Panc1 (cell line): ENCODE results near the gene FMO2. TPM values are rescaled to one million over a fixed set of nuclear protein-coding genes. Genes with fewer than 3 reads are reported as not detected.

Experiments used
- ATAC-seq: fragments of 200-7000 bp; cut with Tn5 transposase; 2 replicates; pipeline ENCODE4 v1.9.1; 2020; ENCODE audit warnings: mild to moderate bottlenecking, moderate library complexity
- BruUV-seq: library from RNA; stranded (reverse); fragments of 400-500 nt; replicated peaks from 2 replicates; lab custom pipeline; 2021; lab: Mats Ljungman, UMichigan
- CTCF ChIA-PET: fragments of 300-600 bp; sonication (Branson Sonifier 250); formaldehyde crosslinking; loops from one replicate; lab custom pipeline; 2022; ENCODE audit warnings: antibody characterized with exemption; lab: Charles Lee
- POLR2A ChIA-PET: fragments of 300-600 bp; sonication (Branson Sonifier 250); formaldehyde crosslinking; loops from one replicate; lab custom pipeline; 2022; ENCODE audit warnings: antibody characterized with exemption; lab: Charles Lee
- DNase-seq: peaks from one replicate; pipeline ENCODE4 v3.0.0-alpha.2; 2010; ENCODE audit warnings: low read depth, low spot score
- H3K27ac ChIP-seq: 2 replicates; pipeline ENCODE4 v1.5.1; 2011; ENCODE audit warnings: mild to moderate bottlenecking, low read length, inconsistent platforms
- H3K27me3 ChIP-seq: fragments of 200-500 bp; sonication (Bioruptor generic); 2 replicates; pipeline ENCODE4 v1.6.0; 2014; ENCODE audit warnings: low read length, inconsistent platforms; ENCODE audit not compliant: control insufficient read depth, insufficient read depth
- H3K36me3 ChIP-seq: fragments of 200-500 bp; sonication (Bioruptor generic); 2 replicates; pipeline ENCODE4 v1.5.1; 2014; ENCODE audit warnings: inconsistent platforms, mild to moderate bottlenecking, low read length, moderate library complexity; ENCODE audit not compliant: control insufficient read depth, insufficient read depth
- H3K4me1 ChIP-seq: 2 replicates; pipeline ENCODE4 v1.5.1; 2011; ENCODE audit warnings: inconsistent platforms, mild to moderate bottlenecking, low read length, moderate library complexity; ENCODE audit not compliant: control insufficient read depth, insufficient read depth
- H3K4me3 ChIP-seq, 2 experiments: 2 replicates each; pipeline ENCODE4 v1.5.1; 2011 to 2012; ENCODE audit warnings: low read depth in 2 of 2, low read length in 2 of 2, mild to moderate bottlenecking in 2 of 2, inconsistent platforms in 1 of 2, moderate library complexity in 1 of 2
- H3K9me3 ChIP-seq: fragments of 200-500 bp; sonication (Bioruptor generic); 2 replicates; pipeline ENCODE4 v1.5.1; 2014; ENCODE audit warnings: low read depth, mild to moderate bottlenecking, inconsistent platforms, low read length, moderate library complexity; ENCODE audit not compliant: control insufficient read depth, insufficient read depth
- CTCF ChIP-seq: fragments of 450-650 bp; IDR thresholded peaks from 2 replicates; pipeline ENCODE4 v1.5.1; 2017; ENCODE audit warnings: mild to moderate bottlenecking
- POLR2AphosphoS5 ChIP-seq: IDR thresholded peaks from 2 replicates; pipeline ENCODE4 v1.6.1; 2012; ENCODE audit warnings: mild to moderate bottlenecking, low read depth, low read length, moderate library complexity
- SIN3A ChIP-seq: IDR thresholded peaks from 2 replicates; pipeline ENCODE4 v1.6.1; 2012; ENCODE audit warnings: low read depth, mild to moderate bottlenecking, low read length, moderate library complexity, borderline replicate concordance; ENCODE audit not compliant: insufficient read depth
- TCF7L2 ChIP-seq: IDR thresholded peaks from 2 replicates; pipeline ENCODE4 v1.6.1; 2011; ENCODE audit warnings: mild to moderate bottlenecking, low read depth, low read length, inconsistent platforms
- in situ Hi-C: cut with HindIII; loops from 2 replicates; pipeline ENCODE4 v1.10.0; 2016; ENCODE audit warnings: low sequenced_read_pairs, low pct_unique_long_range_greater_than_20kb
- intact Hi-C: fragments of 100-400 bp; cut with micrococcal nuclease; formaldehyde crosslinking; loops from one replicate; pipeline ENCODE4 v1.10.0; 2022; ENCODE audit not compliant: unreplicated experiment
- total RNA-seq: library from RNA; stranded (reverse); gene quantifications from one replicate; pipeline ENCODE4 v1.2.1, GENCODE V29; 2021; ENCODE audit not compliant: unreplicated experiment
- TF ChIP-seq, protein P1 (sequence below), 2 experiments: IDR thresholded peaks; 2 replicates each; pipeline ENCODE4 v1.6.1; 2011 to 2012; ENCODE audit warnings: low read depth in 2 of 2, control low read depth in 1 of 2, low read length in 1 of 2, mild to moderate bottlenecking in 1 of 2, moderate library complexity in 1 of 2; ENCODE audit not compliant: insufficient read depth in 1 of 2

Gene FMO2
- total RNA-seq, 1 experiment from 2014 or later: 0.08 TPM

- DNase-seq (no peak), ATAC-seq (no peak)
- H3K27ac ChIP-seq: no peak overlapping the region
- ChIA-PET POLR2A (no interaction called here), CTCF (no interaction called here)
- no TSS peak for BruUV-seq
- intact Hi-C loops: loop anchor here (10.0 kb wide), 1 partner anchor 156 kb away; no protein-coding TSS in a partner anchor
- H3K27me3 ChIP-seq: peaks cover 25% of the 10 kb centered on the region
- in situ Hi-C loops: no loop called here
- TF ChIP-seq CTCF (no peak), SIN3A (no peak)
- H3K4me3 ChIP-seq: no peak overlapping the region
- no peaks in the 10 kb centered on the region for H3K9me3 ChIP-seq
- no peaks in the 10 kb centered on the region for H3K36me3 ChIP-seq
- no peaks in the 10 kb centered on the region for H3K4me1 ChIP-seq
Observed at GRCh38 chr1:171248841-171249240, 63.7 kb downstream of the FMO2 start.

DNA sequence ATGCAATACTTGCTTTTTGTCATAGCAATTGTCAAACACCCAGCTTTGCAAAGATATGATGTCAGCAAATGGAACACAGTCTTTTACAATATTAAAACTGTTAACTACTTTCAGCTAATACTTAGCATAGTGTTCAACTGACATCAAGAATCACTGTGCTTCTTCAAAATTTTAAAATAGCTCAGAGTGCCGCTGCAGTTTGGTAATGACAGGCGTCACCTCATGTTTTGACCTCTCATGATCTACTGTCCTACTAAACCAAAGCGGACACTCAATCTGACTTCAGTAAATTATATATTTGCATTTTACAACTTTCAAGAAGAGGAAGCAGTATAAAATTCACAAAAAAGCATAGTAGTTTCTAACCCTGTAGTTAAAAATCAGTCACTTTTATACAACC, 65.2 kb downstream of the FMO2 start:
- no peak for ATAC-seq
- Histone ChIP-seq H3K4me3 (no peak overlapping the region), H3K27me3 (peaks cover 27% of the 10 kb centered on the region), H3K27ac (no peak overlapping the region), H3K36me3 (no peaks in the 10 kb centered on the region), H3K9me3 (no peaks in the 10 kb centered on the region), H3K4me1 (no peaks in the 10 kb centered on the region)
- BruUV-seq: no TSS peak
- POLR2A ChIA-PET: no interaction called here
- in situ Hi-C loops (no loop called here), intact Hi-C loops (no loop called here)
- no peak for DNase-seq
- CTCF ChIA-PET: no interaction called here
- TF ChIP-seq CTCF: no peak
- TF ChIP-seq, protein P1, sequence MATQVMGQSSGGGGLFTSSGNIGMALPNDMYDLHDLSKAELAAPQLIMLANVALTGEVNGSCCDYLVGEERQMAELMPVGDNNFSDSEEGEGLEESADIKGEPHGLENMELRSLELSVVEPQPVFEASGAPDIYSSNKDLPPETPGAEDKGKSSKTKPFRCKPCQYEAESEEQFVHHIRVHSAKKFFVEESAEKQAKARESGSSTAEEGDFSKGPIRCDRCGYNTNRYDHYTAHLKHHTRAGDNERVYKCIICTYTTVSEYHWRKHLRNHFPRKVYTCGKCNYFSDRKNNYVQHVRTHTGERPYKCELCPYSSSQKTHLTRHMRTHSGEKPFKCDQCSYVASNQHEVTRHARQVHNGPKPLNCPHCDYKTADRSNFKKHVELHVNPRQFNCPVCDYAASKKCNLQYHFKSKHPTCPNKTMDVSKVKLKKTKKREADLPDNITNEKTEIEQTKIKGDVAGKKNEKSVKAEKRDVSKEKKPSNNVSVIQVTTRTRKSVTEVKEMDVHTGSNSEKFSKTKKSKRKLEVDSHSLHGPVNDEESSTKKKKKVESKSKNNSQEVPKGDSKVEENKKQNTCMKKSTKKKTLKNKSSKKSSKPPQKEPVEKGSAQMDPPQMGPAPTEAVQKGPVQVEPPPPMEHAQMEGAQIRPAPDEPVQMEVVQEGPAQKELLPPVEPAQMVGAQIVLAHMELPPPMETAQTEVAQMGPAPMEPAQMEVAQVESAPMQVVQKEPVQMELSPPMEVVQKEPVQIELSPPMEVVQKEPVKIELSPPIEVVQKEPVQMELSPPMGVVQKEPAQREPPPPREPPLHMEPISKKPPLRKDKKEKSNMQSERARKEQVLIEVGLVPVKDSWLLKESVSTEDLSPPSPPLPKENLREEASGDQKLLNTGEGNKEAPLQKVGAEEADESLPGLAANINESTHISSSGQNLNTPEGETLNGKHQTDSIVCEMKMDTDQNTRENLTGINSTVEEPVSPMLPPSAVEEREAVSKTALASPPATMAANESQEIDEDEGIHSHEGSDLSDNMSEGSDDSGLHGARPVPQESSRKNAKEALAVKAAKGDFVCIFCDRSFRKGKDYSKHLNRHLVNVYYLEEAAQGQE (IDR thresholded peaks at IDR 0.05; ENCODE audit: insufficient read depth in 1 of 2, low read depth in 2 of 2, low read length in 1 of 2): no peak
- no peak for TF ChIP-seq POLR2AphosphoS5
- TF ChIP-seq SIN3A: no peak
- TF ChIP-seq TCF7L2: no peak
